ENCODE results near the gene AK8.
"Not testable (repeated sequence)": the region's sequence is repeated elsewhere in the genome, so short reads cannot be mapped to it uniquely, and the experiment has no call there.

AK8 gene

GRCh38 chr9:132717326-132717945, 160.6 kb downstream of the AK8 start:
- DNase-seq (ENCODE audit: low read depth, low spot score) = no peak

- no peak for DNase-seq (ENCODE audit: low read depth, low spot score)
These were observed 162.1 kb downstream of the AK8 start for GRCh38 chr9:132716007-132716406.

DNA sequence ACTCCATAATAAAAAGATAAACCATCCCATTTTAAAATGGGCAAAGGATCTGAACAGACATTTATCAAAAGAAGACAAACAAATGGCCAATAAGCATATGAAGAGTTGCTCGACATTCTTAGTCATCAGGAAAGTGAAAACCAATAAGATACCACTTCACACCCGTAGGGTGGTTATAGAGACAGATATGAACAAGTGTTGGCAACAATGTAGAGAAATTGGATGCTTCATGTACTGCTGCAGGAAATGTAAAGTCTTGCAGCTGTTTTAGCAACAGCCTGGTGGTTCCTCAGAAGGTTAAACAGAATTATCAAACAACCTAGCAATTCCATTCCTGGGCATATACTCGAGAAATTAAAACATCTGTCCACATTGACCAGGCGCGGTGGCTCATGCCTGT, 165.3 kb downstream of the AK8 start:
- no peak for DNase-seq (ENCODE audit: low read depth, low spot score)

DNA sequence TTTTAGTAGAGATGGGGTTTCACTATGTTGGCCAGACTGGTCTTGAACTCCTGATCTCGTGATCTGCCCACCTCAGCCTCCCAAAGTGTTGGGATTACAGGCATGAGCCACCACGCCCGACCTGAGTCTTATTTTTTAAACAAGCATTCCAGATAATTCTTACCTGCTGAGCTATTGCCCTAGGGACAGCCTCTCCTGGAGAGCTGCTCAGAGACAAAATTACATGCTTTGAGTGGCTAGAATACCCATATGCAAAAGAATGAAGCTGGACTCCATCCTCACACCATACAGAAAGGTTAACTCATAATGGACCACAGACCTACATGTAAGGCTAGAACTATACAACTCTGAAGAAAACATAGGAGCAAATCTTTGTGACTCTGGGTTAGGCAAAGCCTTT, 166.2 kb downstream of the AK8 start:
- DNase-seq (ENCODE audit: low read depth, low spot score) = no peak

- DNase-seq (ENCODE audit: low read depth, low spot score) = not testable (repeated sequence)
These were observed 166.9 kb downstream of the AK8 start for GRCh38 chr9:132711152-132711551.

DNA sequence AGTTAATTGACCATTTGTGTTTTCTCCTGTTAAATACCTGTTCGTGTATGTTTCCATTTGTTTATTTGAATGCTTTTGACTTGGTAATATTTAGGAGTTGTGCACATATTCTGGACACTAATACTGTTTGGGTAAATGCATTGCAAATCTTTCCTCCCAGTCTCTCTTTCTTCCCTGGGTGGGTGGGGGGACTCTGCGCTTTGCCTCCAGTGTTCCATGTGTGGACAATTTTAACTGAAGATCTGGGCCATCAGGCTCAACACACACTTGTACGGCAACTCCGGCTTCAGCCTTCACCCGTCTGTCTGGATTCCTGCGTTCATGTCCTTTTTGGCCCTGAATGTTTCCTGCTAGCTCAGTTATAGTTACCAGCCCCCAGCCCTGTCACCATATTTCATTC, 167.8 kb downstream of the AK8 start:
- no peak for DNase-seq (ENCODE audit: low read depth, low spot score)

DNA sequence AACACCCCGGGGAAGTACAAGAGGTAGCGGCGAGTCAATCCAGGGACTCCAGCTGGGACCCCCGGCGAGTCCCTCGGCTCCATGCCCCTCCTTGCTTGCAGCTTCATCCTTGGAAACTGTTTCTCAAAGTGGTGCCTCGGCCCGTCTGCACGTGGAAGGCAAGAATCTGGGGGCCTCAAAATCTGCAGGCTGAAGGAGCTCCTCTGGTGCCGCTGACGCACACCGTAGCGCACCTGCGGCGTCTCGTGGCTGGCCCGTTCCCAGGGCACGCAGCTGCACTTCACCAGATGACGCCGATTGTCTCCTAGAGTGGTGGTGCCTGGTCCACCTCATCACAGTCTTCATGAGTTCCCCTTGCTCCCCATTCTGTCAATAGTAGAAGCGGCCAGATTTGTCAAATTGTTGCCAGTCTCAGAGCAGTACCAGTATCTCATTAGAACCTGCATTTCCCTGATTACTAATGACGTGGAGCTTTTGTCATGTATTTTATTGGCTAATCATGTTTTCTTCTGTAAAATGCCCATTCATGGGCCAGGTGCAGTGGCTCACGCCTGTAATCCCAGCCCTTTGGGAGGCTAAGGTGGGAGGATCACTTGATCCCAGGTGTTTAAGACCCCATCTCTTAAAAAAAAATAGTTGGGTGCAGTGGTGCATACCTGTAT, 169.2 kb downstream of the AK8 start:
- DNase-seq (ENCODE audit: low read depth, low spot score) = no peak

DNA sequence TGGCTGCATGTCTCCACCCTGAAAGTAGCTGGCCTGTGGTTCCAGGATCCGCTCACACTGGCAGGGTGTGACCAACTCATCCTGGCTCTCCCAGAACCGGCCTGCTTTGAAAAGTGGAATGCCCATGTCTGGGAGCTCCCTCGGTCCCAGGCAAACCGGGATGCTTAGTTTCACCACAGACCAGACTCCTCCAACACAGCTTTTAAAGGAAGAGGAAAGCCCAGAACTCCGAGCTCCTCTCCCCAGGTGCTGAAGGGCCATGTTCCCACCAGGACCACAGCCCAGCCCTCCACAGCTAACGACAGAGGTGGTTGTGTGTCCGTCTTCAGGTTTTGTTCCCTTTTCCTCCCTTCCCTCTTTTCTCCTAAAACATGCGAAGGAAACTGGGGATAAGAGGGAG, 169.8 kb downstream of the AK8 start:
- DNase-seq (ENCODE audit: low read depth, low spot score) = no peak

GRCh38 chr9:132703336-132703735, 174.7 kb downstream of the AK8 start:
- no peak for DNase-seq (ENCODE audit: low read depth, low spot score)

DNA sequence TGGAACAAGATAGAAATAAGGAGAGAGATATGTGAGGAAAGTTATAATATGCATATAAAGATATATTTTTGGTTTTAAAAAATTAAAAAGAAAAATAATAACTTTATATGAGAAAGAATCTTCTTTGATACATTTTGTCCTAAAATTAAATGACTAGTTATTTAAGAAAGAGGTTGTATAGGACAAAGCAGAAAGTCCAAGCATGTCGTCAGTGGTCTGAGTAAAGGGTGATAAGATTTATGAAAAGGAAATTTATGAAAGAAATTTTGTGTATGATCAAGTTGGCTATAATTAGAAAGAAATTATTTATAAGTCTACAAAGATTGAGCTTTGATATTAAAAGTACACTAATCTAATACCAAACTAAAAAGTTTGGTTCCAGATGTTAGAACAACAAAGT, 175.8 kb downstream of the AK8 start:
- DNase-seq (ENCODE audit: low read depth, low spot score) = no peak

DNA sequence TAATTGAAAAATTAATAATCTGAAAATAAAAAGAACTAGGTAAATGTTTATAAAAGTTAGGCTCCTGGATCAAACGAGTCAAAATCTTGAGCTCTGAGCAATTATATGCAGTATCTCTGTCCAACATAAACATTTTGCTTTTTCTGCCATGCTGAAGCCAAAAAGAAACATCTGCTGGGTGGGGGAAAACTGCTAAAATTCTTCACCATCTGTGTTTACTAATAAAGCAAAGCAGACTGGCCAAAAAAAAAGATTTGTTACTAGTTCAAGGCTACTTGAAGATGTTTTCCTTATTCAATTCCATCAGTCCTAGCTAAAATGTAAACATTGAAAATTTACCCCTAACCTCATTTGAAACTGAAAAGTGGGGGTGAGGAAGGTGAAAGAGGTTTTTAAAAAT, 178.1 kb downstream of the AK8 start:
- DNase-seq (ENCODE audit: low read depth, low spot score) = no peak

DNA sequence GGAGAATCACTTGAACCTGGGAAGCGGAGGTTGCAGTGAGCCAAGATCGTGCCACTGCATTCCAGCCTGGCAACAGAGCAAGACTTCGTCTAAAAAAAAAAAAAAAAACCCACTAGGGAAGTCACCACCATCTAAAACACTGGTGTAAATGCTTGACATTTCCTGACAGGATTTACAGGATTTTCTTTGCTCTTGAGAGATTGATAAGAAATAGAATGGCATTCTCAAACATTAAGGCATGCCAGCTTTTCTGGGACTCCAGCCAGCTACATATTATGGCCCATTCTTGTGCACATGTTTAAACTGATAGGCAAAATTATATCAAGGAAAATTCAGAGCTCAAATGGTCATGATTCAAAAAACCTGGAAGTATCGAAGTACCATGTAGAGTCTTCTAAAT, 179.1 kb downstream of the AK8 start:
- no peak for DNase-seq (ENCODE audit: low read depth, low spot score)

GRCh38 chr9:132697230-132697629, 180.9 kb downstream of the AK8 start:
- no peak for DNase-seq (ENCODE audit: low read depth, low spot score)

GRCh38 chr9:132694144-132694543, 183.9 kb downstream of the AK8 start:
- no peak for DNase-seq (ENCODE audit: low read depth, low spot score)

- DNase-seq (ENCODE audit: low read depth, low spot score) = no peak
These were observed 187.4 kb downstream of the AK8 start for GRCh38 chr9:132690696-132691095.

- no peak for DNase-seq (ENCODE audit: low read depth, low spot score)
These were observed 194.2 kb downstream of the AK8 start for GRCh38 chr9:132683873-132684272.

DNA sequence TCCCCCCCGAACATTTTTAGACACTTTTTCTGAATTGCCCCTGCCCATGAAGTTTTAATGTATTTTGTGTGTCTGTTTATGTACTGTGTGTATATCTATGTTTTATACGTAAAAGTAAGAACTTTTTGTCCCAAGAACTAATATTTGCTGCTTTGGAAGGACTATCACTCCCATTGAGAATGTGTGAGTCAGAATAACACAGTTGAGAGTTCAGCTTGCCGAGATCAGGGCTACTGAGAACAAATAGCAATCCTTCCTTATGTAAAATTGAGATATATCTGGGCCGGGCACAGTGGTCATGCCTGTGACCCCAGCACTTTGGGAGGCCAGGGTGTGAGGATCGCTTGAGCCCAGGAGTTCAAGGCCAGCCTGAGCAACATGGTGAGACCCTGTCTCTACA, 196.5 kb downstream of the AK8 start:
- no peak for DNase-seq (ENCODE audit: low read depth, low spot score)

DNA sequence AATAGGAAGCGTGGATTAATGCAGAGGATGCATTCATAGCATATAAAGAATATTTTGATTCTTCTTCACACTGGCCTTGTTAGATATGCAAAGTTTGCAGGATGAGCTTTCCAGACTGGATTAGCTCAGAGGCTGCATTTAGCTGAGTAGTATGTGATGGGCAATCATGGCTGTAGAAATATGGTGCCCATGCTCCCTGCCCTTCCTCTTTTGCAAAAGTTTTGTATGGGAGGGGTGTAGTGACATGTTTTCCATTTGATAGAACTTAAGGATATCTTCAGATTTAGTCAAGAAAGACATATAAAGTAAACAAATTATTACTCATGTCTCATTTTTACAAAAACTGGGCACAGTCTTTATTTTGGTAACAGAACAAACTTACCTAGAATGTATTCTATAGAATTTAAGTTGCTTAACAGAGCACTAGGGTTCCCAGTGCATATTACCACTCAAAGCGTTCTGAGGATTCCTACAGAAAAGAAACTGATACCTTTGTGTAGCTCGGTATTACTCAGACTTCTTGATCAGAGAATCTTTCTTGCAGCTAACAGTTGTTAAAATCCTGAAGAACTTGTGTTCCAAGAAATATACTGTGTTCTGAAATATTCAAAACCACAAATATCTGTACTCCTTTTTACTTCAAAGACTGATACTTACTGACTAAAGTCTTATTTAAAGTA, 198.0 kb downstream of the AK8 start:
- no peak for DNase-seq (ENCODE audit: low read depth, low spot score)

GRCh38 chr9:132677976-132678375, 200.1 kb downstream of the AK8 start:
- DNase-seq (ENCODE audit: low read depth, low spot score) = no peak
